Middle frontal gyrus (tissue), 1 donor: ENCODE data around the gene TSC22D1.
A peak's percentile ranks its signal among the peaks of the same experiment; 100 is the strongest.
"Not testable (repeated sequence)": the region's sequence is repeated elsewhere in the genome, so short reads cannot be mapped to it uniquely, and the experiment has no call there.

ENCODE experiments used
- DNase-seq: peaks from one replicate; pipeline ENCODE4 v3.0.0-alpha.2; 2015; ENCODE audit warnings: low spot score; ENCODE audit errors: extremely low spot score

Gene TSC22D1

GRCh38 chr13:44575741-44576350 lies at the start of gene TSC22D1:
Gene TSC22D1 (minus strand): TSS chr13:44576330. CDS start chr13:44576074, 256 bp downstream.
- DNase-seq: peak; percentile 22

GRCh38 chr13:44622708-44623107 lies 46.6 kb upstream of the TSC22D1 start:
- DNase-seq: no peak

- no peak for DNase-seq
Measured at GRCh38 chr13:44622261-44622660, 46.1 kb upstream of the TSC22D1 start.

- no peak for DNase-seq
Measured at GRCh38 chr13:44620057-44620456, 43.9 kb upstream of the TSC22D1 start.

- DNase-seq: no peak
Measured at GRCh38 chr13:44619651-44620050, 43.5 kb upstream of the TSC22D1 start.

GRCh38 chr13:44618326-44618725 lies 42.2 kb upstream of the TSC22D1 start:
- DNase-seq: no peak

- DNase-seq: no peak
Measured at GRCh38 chr13:44617648-44618047, 41.5 kb upstream of the TSC22D1 start.

- no peak for DNase-seq
Measured at GRCh38 chr13:44609137-44609536, 33.0 kb upstream of the TSC22D1 start.

- no peak for DNase-seq
Measured at GRCh38 chr13:44605721-44606120, 29.6 kb upstream of the TSC22D1 start.

GRCh38 chr13:44605275-44605674 lies 29.1 kb upstream of the TSC22D1 start:
- DNase-seq: no peak

- DNase-seq: no peak
Measured at GRCh38 chr13:44601586-44601985, 25.5 kb upstream of the TSC22D1 start.

GRCh38 chr13:44593861-44594592 lies 17.9 kb upstream of the TSC22D1 start:
- DNase-seq: not testable (repeated sequence)

- no peak for DNase-seq
Measured at GRCh38 chr13:44592216-44592847, 16.2 kb upstream of the TSC22D1 start.

- DNase-seq: no peak
Measured at GRCh38 chr13:44591316-44591715, 15.2 kb upstream of the TSC22D1 start.

- DNase-seq: no peak
Measured at GRCh38 chr13:44583137-44583536, 7.0 kb upstream of the TSC22D1 start.

GRCh38 chr13:44578067-44578400 lies 1.9 kb upstream of the TSC22D1 start:
- no peak for DNase-seq

GRCh38 chr13:44577236-44578066 lies 1.3 kb upstream of the TSC22D1 start:
- peak; percentile 85 for DNase-seq

GRCh38 chr13:44576351-44577235 lies 463 bp upstream of the TSC22D1 start:
- DNase-seq: peak; percentile 11

GRCh38 chr13:44575035-44575434 lies 1.1 kb downstream of the TSC22D1 start:
- no peak for DNase-seq

- no peak for DNase-seq
Measured at GRCh38 chr13:44574466-44574855, 1.7 kb downstream of the TSC22D1 start.
